IPS-20b (cell line): Measurements from ENCODE around the gene ADGRE1.
"Not testable (repeated sequence)": the region's sequence is repeated elsewhere in the genome, so short reads cannot be mapped to it uniquely, and the experiment has no call there.

Experiments used
- H3K27ac ChIP-seq: one replicate; pipeline ENCODE4 v1.5.1; 2013; ENCODE audit warnings: low read length
- H3K27me3 ChIP-seq: 2 replicates; pipeline ENCODE4 v1.6.1; 2013; ENCODE audit warnings: mild to moderate bottlenecking, low read length, inconsistent platforms; ENCODE audit not compliant: insufficient read depth
- H3K36me3 ChIP-seq: 2 replicates; pipeline ENCODE4 v1.6.1; 2013; ENCODE audit warnings: low read depth, mild to moderate bottlenecking, inconsistent platforms, low read length, moderate library complexity; ENCODE audit not compliant: insufficient read depth
- H3K4me1 ChIP-seq: 2 replicates; pipeline ENCODE4 v1.6.1; 2013; ENCODE audit warnings: mild to moderate bottlenecking, control low read depth, inconsistent platforms, low read length, moderate library complexity; ENCODE audit not compliant: insufficient read depth
- H3K4me3 ChIP-seq: 2 replicates; pipeline ENCODE4 v1.5.1; 2013; ENCODE audit warnings: mild to moderate bottlenecking, low read length, inconsistent platforms
- H3K9ac ChIP-seq: 2 replicates; pipeline ENCODE4 v1.6.1; 2013; ENCODE audit warnings: low read depth, mild to moderate bottlenecking, inconsistent platforms, low read length, moderate library complexity
- H3K9me3 ChIP-seq: 2 replicates; pipeline ENCODE4 v1.6.1; 2013; ENCODE audit warnings: mild to moderate bottlenecking, low read depth, low read length, inconsistent platforms; ENCODE audit not compliant: insufficient read depth

ADGRE1 gene

DNA sequence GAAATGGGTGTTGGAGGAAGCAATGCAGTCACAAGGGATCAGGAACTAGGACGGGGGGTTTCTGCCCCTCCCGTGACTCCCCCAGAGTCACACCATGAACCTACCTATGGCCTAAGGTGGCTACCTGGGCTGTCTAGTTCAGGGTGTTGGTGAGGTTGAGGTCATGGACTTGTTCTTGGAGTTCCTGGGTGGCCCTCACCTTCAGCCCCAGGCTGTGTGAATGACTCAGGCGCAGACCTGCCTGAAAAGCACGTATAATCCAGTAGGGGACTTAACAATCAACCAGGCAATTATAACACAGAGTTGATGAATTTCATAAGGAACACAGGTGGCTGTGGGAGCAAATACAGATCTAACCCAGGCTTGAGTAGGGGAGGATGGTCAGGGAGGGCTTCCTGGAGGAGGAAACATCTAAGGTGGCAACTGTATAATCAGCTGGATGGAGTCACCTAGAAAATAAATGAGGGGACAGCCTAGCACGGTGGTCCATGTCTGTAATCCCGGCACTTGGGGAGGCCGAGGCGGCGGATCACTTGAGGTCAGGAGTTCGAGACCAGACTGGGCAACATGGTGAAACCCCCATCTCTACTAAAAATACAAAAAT is 25.6 kb upstream of the ADGRE1 start:
- no peaks in the 10 kb centered on the region for H3K9me3 ChIP-seq
- H3K27me3 ChIP-seq: no peaks in the 10 kb centered on the region
- H3K27ac ChIP-seq: no peak overlapping the region
- H3K4me3 ChIP-seq: no peak overlapping the region
- no peaks in the 10 kb centered on the region for H3K4me1 ChIP-seq
- no peak overlapping the region for H3K9ac ChIP-seq
- no peaks in the 10 kb centered on the region for H3K36me3 ChIP-seq

- no peak overlapping the region for H3K9ac ChIP-seq
Measured at GRCh38 chr19:6862673-6863078, 24.7 kb upstream of the ADGRE1 start.

GRCh38 chr19:6864325-6864940 is 22.9 kb upstream of the ADGRE1 start:
- Histone ChIP-seq H3K27me3 (no peaks in the 10 kb centered on the region), H3K4me1 (no peaks in the 10 kb centered on the region), H3K36me3 (no peaks in the 10 kb centered on the region), H3K27ac (no peak overlapping the region), H3K4me3 (no peak overlapping the region), H3K9ac (no peak overlapping the region), H3K9me3 (no peaks in the 10 kb centered on the region; the same call in 1 of the 2 replicates)

More at GRCh38 chr19:6862673-6863078, 24.7 kb upstream of the ADGRE1 start:
- Histone ChIP-seq H3K27ac (no peak overlapping the region), H3K9me3 (no peaks in the 10 kb centered on the region), H3K4me1 (no peaks in the 10 kb centered on the region), H3K4me3 (no peak overlapping the region), H3K36me3 (no peaks in the 10 kb centered on the region), H3K27me3 (no peaks in the 10 kb centered on the region)

DNA sequence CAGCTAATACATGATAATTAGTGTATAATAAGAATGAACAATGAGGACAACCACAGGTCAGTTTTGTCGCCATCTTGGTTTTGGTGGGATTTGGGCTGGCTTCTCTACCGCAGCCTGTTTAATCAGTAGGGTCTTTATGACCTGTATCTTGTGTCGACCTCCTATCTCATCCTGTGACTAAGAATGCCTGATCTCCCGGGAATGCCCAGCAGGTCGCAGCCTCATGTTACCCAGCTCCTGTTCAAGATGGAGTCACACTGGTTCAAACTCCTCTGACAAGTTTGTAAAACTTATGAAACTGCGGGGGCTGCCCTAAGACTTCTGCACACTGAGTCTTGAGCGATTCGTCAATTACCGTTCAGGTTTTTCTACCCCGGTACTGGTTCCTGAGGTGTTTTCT is 21.5 kb upstream of the ADGRE1 start:
- Histone ChIP-seq H3K4me1 (no peaks in the 10 kb centered on the region), H3K9ac (no peak overlapping the region), H3K27ac (no peak overlapping the region), H3K36me3 (no peaks in the 10 kb centered on the region), H3K27me3 (no peaks in the 10 kb centered on the region), H3K4me3 (no peak overlapping the region), H3K9me3 (peaks cover 4% of the 10 kb centered on the region; the same call in 1 of the 2 replicates)

GRCh38 chr19:6866741-6867151 is 20.6 kb upstream of the ADGRE1 start:
- Histone ChIP-seq H3K27me3 (no peaks in the 10 kb centered on the region), H3K4me1 (no peaks in the 10 kb centered on the region)

DNA sequence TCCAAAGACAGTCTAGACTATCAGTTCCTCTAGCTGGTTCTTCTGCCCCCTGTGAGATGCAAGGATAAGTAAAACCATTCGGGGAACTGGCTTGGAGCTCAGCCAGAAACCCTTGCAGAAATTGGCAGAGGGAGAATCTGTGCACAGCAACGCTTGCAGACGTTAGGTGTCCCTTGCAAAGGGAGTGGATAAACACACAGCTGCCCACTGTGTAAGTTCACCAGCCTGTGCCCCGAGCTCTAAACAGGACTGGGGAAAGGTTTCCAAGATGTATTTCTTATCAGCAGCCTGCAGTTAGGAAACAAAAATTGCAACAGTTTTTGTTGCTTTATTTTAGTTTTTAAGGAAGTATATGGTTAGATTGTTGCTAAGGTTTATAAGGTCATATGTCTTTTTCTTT is 19.0 kb upstream of the ADGRE1 start:
- Histone ChIP-seq H3K36me3 (no peaks in the 10 kb centered on the region), H3K27me3 (no peaks in the 10 kb centered on the region), H3K9ac (no peak overlapping the region), H3K9me3 (peaks cover 13% of the 10 kb centered on the region; the same call in 1 of the 2 replicates), H3K4me3 (no peak overlapping the region), H3K27ac (no peak overlapping the region), H3K4me1 (no peaks in the 10 kb centered on the region)

More at GRCh38 chr19:6866741-6867151, 20.6 kb upstream of the ADGRE1 start:
- H3K4me3 ChIP-seq: no peak overlapping the region
- peaks cover 5% of the 10 kb centered on the region; the same call in 1 of the 2 replicates for H3K9me3 ChIP-seq
- H3K9ac ChIP-seq: no peak overlapping the region
- H3K36me3 ChIP-seq: no peaks in the 10 kb centered on the region
- no peak overlapping the region for H3K27ac ChIP-seq

DNA sequence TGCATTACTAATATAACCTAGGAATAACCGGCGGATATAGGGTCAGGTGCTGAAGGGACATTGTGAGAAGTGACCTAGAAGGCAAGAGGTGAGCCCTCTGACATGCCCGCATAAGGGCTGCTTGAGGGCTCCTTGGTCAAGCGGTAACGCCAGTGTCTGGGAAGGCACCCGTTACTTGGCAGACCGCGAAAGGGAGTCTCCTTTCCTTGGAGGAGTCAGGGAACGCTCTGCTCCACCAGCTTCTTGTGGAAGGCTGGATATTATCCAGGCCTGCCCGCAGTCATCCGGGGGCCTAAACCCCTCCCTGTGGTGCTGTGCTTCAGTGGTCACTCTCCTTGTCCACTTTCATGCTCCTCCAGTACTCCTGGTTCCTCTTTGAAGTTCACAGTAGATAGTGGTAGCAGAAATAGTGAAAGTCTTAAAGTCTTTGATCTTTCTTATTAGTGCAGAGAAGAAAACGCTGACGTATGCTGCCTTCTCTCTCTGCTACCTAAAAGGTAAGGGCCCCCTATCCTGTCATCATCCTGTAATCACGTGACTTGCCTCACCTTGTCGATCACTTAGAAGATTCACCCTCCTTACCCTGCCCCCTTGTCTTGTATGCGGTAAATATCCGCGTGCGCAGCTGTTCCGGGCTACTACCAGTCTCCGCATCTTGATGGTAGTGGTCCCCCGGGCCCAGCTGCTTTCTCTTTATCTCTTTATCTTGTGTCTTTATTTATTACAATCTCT is 18.1 kb upstream of the ADGRE1 start:
- H3K9me3 ChIP-seq: peaks cover 23% of the 10 kb centered on the region; the same call in 1 of the 2 replicates
- H3K4me3 ChIP-seq, H3K27me3 ChIP-seq, H3K9ac ChIP-seq, H3K27ac ChIP-seq, H3K36me3 ChIP-seq, H3K4me1 ChIP-seq: not testable (repeated sequence)

DNA sequence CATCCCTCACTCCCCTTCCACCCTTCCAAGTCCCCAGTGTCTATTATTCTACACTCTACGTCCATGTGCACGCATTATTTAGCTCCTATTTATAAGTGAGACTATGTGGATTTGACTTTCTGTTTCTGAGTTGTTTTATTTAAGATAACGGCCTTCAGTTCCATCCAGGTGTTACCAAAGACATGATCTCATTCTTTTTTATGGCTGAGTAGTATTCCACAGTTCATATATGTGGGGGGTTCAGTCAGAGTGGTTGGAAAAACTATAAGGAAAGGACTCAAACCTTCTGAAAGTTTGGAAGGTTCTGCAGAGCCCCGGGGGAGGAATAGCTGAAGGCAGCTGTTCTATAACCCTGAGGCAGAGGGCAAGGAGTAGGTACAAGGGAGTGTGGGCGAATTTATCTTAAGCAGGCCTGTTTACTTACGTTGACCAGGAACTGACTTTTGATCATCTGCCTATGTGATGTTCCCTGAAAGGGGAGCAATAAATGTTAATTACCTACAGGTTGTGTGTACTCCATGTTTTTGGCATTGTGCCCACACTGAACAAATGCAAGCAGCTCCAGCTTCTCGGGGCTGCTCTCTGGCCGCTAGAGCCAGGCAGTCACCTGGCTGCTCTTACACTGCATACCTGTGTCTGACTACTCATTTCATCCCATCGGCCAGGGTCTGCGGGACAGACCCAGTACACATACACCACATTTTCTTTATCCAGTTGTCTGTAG is 13.5 kb upstream of the ADGRE1 start:
- H3K4me1 ChIP-seq: no peaks in the 10 kb centered on the region
- no peak overlapping the region for H3K9ac ChIP-seq
- H3K9me3 ChIP-seq: peaks cover 64% of the 10 kb centered on the region
- no peak overlapping the region for H3K27ac ChIP-seq
- no peaks in the 10 kb centered on the region for H3K27me3 ChIP-seq
- H3K36me3 ChIP-seq: no peaks in the 10 kb centered on the region
- H3K4me3 ChIP-seq: no peak overlapping the region

DNA sequence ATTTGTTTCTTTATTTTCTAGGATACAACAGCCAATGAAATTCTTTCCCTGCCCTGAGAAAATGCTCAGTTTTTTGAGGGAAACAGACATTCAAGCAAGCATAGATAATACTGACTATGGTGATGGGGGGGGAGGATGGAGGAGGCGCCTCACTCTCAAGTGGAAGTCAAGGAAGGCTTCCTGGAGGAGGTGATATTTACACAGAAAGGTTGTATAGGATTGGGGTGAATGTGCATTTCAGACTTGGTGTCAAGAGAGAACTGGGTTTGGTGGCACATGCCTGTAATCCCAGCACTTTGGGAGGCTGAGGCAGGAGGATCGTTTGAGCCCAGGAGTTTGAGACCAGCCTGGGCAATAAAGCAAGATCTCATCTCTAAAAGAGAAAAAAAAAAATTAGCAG is 12.2 kb upstream of the ADGRE1 start:
- no peak overlapping the region for H3K27ac ChIP-seq
- H3K4me1 ChIP-seq: no peaks in the 10 kb centered on the region
- H3K4me3 ChIP-seq: no peak overlapping the region
- H3K27me3 ChIP-seq: no peaks in the 10 kb centered on the region
- H3K36me3 ChIP-seq: no peaks in the 10 kb centered on the region
- H3K9me3 ChIP-seq: peaks cover 78% of the 10 kb centered on the region
- no peak overlapping the region for H3K9ac ChIP-seq

GRCh38 chr19:6876748-6877147 is 10.6 kb upstream of the ADGRE1 start:
- Histone ChIP-seq H3K9ac (no peak overlapping the region), H3K36me3 (no peaks in the 10 kb centered on the region), H3K27me3 (no peaks in the 10 kb centered on the region), H3K4me1 (no peaks in the 10 kb centered on the region), H3K9me3 (peaks cover 85% of the 10 kb centered on the region), H3K27ac (no peak overlapping the region), H3K4me3 (no peak overlapping the region)

- no peak overlapping the region for H3K27ac ChIP-seq
- H3K4me3 ChIP-seq: no peak overlapping the region
- no peaks in the 10 kb centered on the region for H3K27me3 ChIP-seq
- peaks cover 88% of the 10 kb centered on the region for H3K9me3 ChIP-seq
- H3K36me3 ChIP-seq: no peaks in the 10 kb centered on the region
- no peaks in the 10 kb centered on the region for H3K4me1 ChIP-seq
- H3K9ac ChIP-seq: no peak overlapping the region
Measured at GRCh38 chr19:6877766-6878165, 9.6 kb upstream of the ADGRE1 start.
